Stimulated activated CD4-positive, alpha-beta T cell treated with anti-CD3 and anti-CD28 coated beads, Interleukin-2, amount 100 ng/mL, for 24 hours (primary cell): ENCODE data around the gene CYP19A1.
"Not testable (repeated sequence)": the region's sequence is repeated elsewhere in the genome, so short reads cannot be mapped to it uniquely, and the experiment has no call there.

ENCODE experiments used
- DNase-seq, 2 donors: peaks; one replicate each; pipeline ENCODE4 v3.0.0-alpha.2; 2020

Gene CYP19A1

GRCh38 chr15:51288143-51289065, 50.0 kb downstream of the CYP19A1 start:
- no peak for DNase-seq

GRCh38 chr15:51286816-51287215, 51.6 kb downstream of the CYP19A1 start:
- DNase-seq, result no peak

GRCh38 chr15:51285399-51285798, 53.0 kb downstream of the CYP19A1 start:
- DNase-seq, result no peak

- no peak for DNase-seq
Observed at GRCh38 chr15:51284871-51285270, 53.5 kb downstream of the CYP19A1 start.

GRCh38 chr15:51283026-51283425, 55.4 kb downstream of the CYP19A1 start:
- no peak for DNase-seq

- DNase-seq, result not testable (repeated sequence)
Observed at GRCh38 chr15:51282241-51282640, 56.2 kb downstream of the CYP19A1 start.

- DNase-seq, result peak in 1 of 2 donors; percentile 37
Observed at GRCh38 chr15:51281368-51281967, 56.9 kb downstream of the CYP19A1 start.

GRCh38 chr15:51280838-51281237, 57.6 kb downstream of the CYP19A1 start:
- no peak for DNase-seq

GRCh38 chr15:51279391-51279790, 59.0 kb downstream of the CYP19A1 start:
- DNase-seq, result no peak

- DNase-seq, result no peak
Observed at GRCh38 chr15:51277101-51277500, 61.3 kb downstream of the CYP19A1 start.

GRCh38 chr15:51274956-51275355, 63.4 kb downstream of the CYP19A1 start:
- DNase-seq, result no peak

GRCh38 chr15:51270706-51271105, 67.7 kb downstream of the CYP19A1 start:
- no peak for DNase-seq

- no peak for DNase-seq
Observed at GRCh38 chr15:51269496-51269895, 68.9 kb downstream of the CYP19A1 start.

GRCh38 chr15:51267703-51268083, 70.7 kb downstream of the CYP19A1 start:
- no peak for DNase-seq

GRCh38 chr15:51267051-51267702, 71.2 kb downstream of the CYP19A1 start:
- DNase-seq, result no peak

GRCh38 chr15:51266656-51267050, 71.7 kb downstream of the CYP19A1 start:
- no peak for DNase-seq

- no peak for DNase-seq
Observed at GRCh38 chr15:51265037-51265555, 73.3 kb downstream of the CYP19A1 start.

GRCh38 chr15:51263726-51264125, 74.7 kb downstream of the CYP19A1 start:
- no peak for DNase-seq

- no peak for DNase-seq
Observed at GRCh38 chr15:51263116-51263515, 75.3 kb downstream of the CYP19A1 start.

GRCh38 chr15:51262463-51262862, 75.9 kb downstream of the CYP19A1 start:
- DNase-seq, result no peak

GRCh38 chr15:51261113-51261512, 77.3 kb downstream of the CYP19A1 start:
- not testable (repeated sequence) for DNase-seq

GRCh38 chr15:51260202-51260601, 78.2 kb downstream of the CYP19A1 start:
- DNase-seq, result no peak

- DNase-seq, result no peak
Observed at GRCh38 chr15:51255533-51255932, 82.9 kb downstream of the CYP19A1 start.

GRCh38 chr15:51253366-51253765, 85.0 kb downstream of the CYP19A1 start:
- DNase-seq, result no peak
